Osteoblast (primary cell): Measurements from ENCODE around the gene FNDC3B. TPM values are rescaled to one million over a fixed set of nuclear protein-coding genes. Genes with fewer than 3 reads are reported as not detected.

ENCODE experiments used
- DNase-seq: peaks from one replicate; pipeline ENCODE4 v3.0.0; 2011; ENCODE audit warnings: low spot score, mixed read lengths; ENCODE audit not compliant: insufficient read length; ENCODE audit errors: missing footprints
- H2AFZ ChIP-seq: 2 replicates; pipeline ENCODE4 v1.6.0; 2011; ENCODE audit warnings: mild to moderate bottlenecking, low read length
- H3K27ac ChIP-seq: 2 replicates; pipeline ENCODE4 v1.5.1; 2011; ENCODE audit warnings: mild to moderate bottlenecking, low read depth, low read length, moderate library complexity
- H3K27me3 ChIP-seq: 2 replicates; pipeline ENCODE4 v1.6.0; 2012; ENCODE audit warnings: mild to moderate bottlenecking, control low read depth, inconsistent platforms, low read length, moderate library complexity; ENCODE audit not compliant: insufficient read depth
- H3K36me3 ChIP-seq: 2 replicates; pipeline ENCODE4 v1.5.1; 2011; ENCODE audit warnings: mild to moderate bottlenecking, low read length, control low read depth, moderate library complexity; ENCODE audit not compliant: insufficient read depth
- H3K4me1 ChIP-seq: 2 replicates; pipeline ENCODE4 v1.5.1; 2011; ENCODE audit warnings: mild to moderate bottlenecking, low read length, control low read depth, moderate library complexity; ENCODE audit not compliant: insufficient read depth
- H3K4me2 ChIP-seq: 2 replicates; pipeline ENCODE4 v1.6.0; 2011; ENCODE audit warnings: mild to moderate bottlenecking, low read length; ENCODE audit not compliant: insufficient read depth
- H3K4me3 ChIP-seq: fragments of 200-600 bp; sonication (generic); 3 replicates; pipeline ENCODE4 v1.5.1; 2012; ENCODE audit warnings: mild to moderate bottlenecking, low read length, inconsistent platforms; ENCODE audit not compliant: insufficient read depth
- H3K79me2 ChIP-seq: 2 replicates; pipeline ENCODE4 v1.6.0; 2012; ENCODE audit warnings: mild to moderate bottlenecking, low read length, control low read depth, inconsistent platforms; ENCODE audit not compliant: insufficient read depth
- H3K9me3 ChIP-seq: 2 replicates; pipeline ENCODE4 v1.5.1; 2011; ENCODE audit warnings: low read depth, low read length, control low read depth
- H4K20me1 ChIP-seq: 2 replicates; pipeline ENCODE4 v1.6.0; 2012; ENCODE audit warnings: mild to moderate bottlenecking, low read length, control low read depth; ENCODE audit not compliant: insufficient read depth
- total RNA-seq: library from RNA; depleted of rRNA; stranded (reverse); fragments of >200 nt; gene quantifications from 2 replicates; pipeline ENCODE4 v1.2.3, GENCODE V29; 2012
- TF ChIP-seq, protein P1 (sequence below): IDR thresholded peaks from 2 replicates; pipeline ENCODE4 v1.5.1; 2011; ENCODE audit warnings: mild to moderate bottlenecking, low read depth, low read length, moderate library complexity; ENCODE audit errors: extremely low read depth

Gene FNDC3B
- total RNA-seq, 1 donor: 179 TPM

DNA sequence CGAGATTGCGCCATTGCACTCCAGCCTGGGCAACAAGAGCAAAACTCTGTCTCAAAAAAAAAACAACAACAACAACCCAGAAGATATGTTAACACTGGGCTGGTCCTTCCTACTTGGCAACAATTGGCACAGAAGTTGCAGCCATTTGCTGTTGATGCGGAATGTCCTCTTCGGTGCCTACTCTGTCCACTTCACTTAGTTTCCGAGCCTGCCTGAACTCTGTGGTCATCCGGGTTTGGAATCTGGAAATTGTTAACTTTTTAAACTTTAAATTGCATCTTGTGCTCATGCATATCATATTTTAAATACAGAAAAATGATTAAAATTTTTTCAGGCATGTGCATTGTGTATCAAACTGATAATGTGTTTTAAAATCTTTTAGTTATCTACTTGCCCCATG is 81.5 kb downstream of the FNDC3B start:
- H3K27ac ChIP-seq: no peak overlapping the region
- TF ChIP-seq, protein P1, sequence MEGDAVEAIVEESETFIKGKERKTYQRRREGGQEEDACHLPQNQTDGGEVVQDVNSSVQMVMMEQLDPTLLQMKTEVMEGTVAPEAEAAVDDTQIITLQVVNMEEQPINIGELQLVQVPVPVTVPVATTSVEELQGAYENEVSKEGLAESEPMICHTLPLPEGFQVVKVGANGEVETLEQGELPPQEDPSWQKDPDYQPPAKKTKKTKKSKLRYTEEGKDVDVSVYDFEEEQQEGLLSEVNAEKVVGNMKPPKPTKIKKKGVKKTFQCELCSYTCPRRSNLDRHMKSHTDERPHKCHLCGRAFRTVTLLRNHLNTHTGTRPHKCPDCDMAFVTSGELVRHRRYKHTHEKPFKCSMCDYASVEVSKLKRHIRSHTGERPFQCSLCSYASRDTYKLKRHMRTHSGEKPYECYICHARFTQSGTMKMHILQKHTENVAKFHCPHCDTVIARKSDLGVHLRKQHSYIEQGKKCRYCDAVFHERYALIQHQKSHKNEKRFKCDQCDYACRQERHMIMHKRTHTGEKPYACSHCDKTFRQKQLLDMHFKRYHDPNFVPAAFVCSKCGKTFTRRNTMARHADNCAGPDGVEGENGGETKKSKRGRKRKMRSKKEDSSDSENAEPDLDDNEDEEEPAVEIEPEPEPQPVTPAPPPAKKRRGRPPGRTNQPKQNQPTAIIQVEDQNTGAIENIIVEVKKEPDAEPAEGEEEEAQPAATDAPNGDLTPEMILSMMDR: no peak
- H4K20me1 ChIP-seq: peaks cover 45% of the 10 kb centered on the region
- no peak for DNase-seq
- H3K4me3 ChIP-seq: no peak overlapping the region
- H3K36me3 ChIP-seq: peaks cover 77% of the 10 kb centered on the region
- H2AFZ ChIP-seq: no peak overlapping the region
- no peaks in the 10 kb centered on the region for H3K9me3 ChIP-seq
- peaks cover 15% of the 10 kb centered on the region for H3K4me1 ChIP-seq
- H3K79me2 ChIP-seq: peaks cover 92% of the 10 kb centered on the region
- H3K27me3 ChIP-seq: no peaks in the 10 kb centered on the region
- H3K4me2 ChIP-seq: no peak overlapping the region

DNA sequence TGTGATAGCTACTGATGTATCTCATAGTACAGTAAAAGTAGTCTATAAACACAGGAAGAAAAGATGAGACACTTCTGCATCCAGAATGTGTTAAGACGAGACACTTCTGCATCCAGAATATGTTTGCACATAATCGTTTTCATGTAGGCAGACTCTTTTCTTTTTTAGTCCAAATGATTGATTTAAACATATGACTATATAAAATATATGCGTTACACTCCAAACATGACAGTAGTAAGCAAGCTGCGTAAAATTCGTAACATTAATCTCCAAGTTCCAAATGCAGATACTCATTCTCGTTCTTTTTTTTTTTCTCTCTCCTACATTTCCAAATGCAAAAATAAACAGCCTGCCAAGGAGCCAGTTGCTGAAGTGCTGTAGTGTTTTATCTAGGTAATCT is 82.6 kb downstream of the FNDC3B start:
- no peak for DNase-seq
- TF ChIP-seq, protein P1: no peak
- Histone ChIP-seq H4K20me1 (peaks cover 56% of the 10 kb centered on the region), H3K27ac (no peak overlapping the region), H3K79me2 (peaks cover 94% of the 10 kb centered on the region), H2AFZ (no peak overlapping the region), H3K36me3 (peaks cover 67% of the 10 kb centered on the region), H3K4me1 (peaks cover 25% of the 10 kb centered on the region), H3K4me2 (no peak overlapping the region), H3K27me3 (no peaks in the 10 kb centered on the region), H3K4me3 (no peak overlapping the region), H3K9me3 (no peaks in the 10 kb centered on the region)

DNA sequence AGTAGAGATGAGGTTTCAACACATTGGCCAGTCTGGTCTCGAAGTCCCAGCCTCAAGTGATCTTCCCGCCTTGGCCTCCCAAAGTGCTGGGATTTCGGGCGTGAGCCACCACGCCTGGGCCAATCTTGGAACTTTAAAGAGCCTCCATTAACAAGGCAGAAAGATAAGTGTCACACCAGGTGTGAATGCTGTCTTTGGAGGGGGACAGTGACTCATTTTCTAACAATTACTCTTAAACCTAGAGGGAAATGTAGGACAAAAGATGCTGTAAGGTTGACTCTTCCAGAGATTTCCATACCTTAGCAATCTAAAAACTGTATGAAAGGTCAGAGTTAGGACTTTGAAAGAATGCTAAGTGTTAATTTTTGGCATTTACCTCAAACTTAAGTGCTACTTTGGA is 84.9 kb downstream of the FNDC3B start:
- H4K20me1 ChIP-seq: peaks cover 59% of the 10 kb centered on the region
- no peaks in the 10 kb centered on the region for H3K9me3 ChIP-seq
- no peaks in the 10 kb centered on the region for H3K27me3 ChIP-seq
- peaks cover 98% of the 10 kb centered on the region for H3K79me2 ChIP-seq
- no peak for DNase-seq
- no peak overlapping the region for H3K4me3 ChIP-seq
- TF ChIP-seq, protein P1: no peak
- H3K4me2 ChIP-seq: no peak overlapping the region
- peaks cover 48% of the 10 kb centered on the region for H3K4me1 ChIP-seq
- H2AFZ ChIP-seq: no peak overlapping the region
- H3K36me3 ChIP-seq: peaks cover 56% of the 10 kb centered on the region
- H3K27ac ChIP-seq: no peak overlapping the region

DNA sequence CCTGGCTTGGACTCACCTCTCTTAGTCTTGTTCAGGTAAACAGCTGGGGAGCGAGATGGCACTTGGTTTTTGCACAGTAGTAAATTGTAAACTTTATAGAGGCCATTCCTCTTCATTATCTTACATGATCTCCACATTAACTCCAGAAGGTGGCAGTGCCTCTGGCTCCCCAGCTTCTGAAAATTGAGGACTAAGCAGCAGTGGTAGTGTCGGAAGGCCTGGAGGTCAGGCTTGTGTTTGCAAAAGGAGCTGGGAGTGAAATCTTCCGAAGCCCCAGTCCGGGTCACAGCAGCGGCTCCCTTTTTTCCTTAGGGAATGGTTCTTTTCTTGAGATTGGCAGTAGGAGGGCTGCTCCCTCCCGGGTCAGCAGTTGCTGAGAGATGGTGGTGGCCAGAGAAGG is 85.7 kb downstream of the FNDC3B start:
- Histone ChIP-seq H2AFZ (no peak overlapping the region), H3K4me3 (no peak overlapping the region), H3K4me2 (peak overlapping the region; percentile 24), H4K20me1 (peaks cover 53% of the 10 kb centered on the region), H3K4me1 (peaks cover 52% of the 10 kb centered on the region), H3K9me3 (no peaks in the 10 kb centered on the region), H3K27me3 (no peaks in the 10 kb centered on the region), H3K79me2 (peaks cover 92% of the 10 kb centered on the region), H3K36me3 (peaks cover 49% of the 10 kb centered on the region), H3K27ac (peak overlapping the region; percentile 52)
- no peak for DNase-seq
- TF ChIP-seq, protein P1: peak; percentile 30
